NCI-H446 (cell line): ENCODE data around the gene SMIM38.
"Not testable (repeated sequence)": the region's sequence is repeated elsewhere in the genome, so short reads cannot be mapped to it uniquely, and the experiment has no call there.

Source experiments
- DNase-seq, 2 experiments: peaks; one replicate each; lab custom pipeline; 2025; lab: John Stamatoyannopoulos, UW

The SMIM38 gene

GRCh38 chr11:69140161-69140560, 15.6 kb upstream of the SMIM38 start:
- not testable (repeated sequence) for DNase-seq

- DNase-seq, result no peak
These were observed 15.1 kb upstream of the SMIM38 start for GRCh38 chr11:69140635-69141034.

- no peak for DNase-seq
These were observed 14.0 kb upstream of the SMIM38 start for GRCh38 chr11:69141742-69142141.

GRCh38 chr11:69142895-69143294, 12.8 kb upstream of the SMIM38 start:
- no peak for DNase-seq

GRCh38 chr11:69144316-69145049, 11.3 kb upstream of the SMIM38 start:
- no peak for DNase-seq

- DNase-seq, result no peak
These were observed 10.7 kb upstream of the SMIM38 start for GRCh38 chr11:69145050-69145380.

GRCh38 chr11:69148377-69148762, 7.4 kb upstream of the SMIM38 start:
- no peak for DNase-seq

GRCh38 chr11:69148806-69149205, 6.9 kb upstream of the SMIM38 start:
- DNase-seq, result no peak

- DNase-seq, result not testable (repeated sequence)
These were observed 6.2 kb upstream of the SMIM38 start for GRCh38 chr11:69149338-69150045.

- DNase-seq, result no peak
These were observed 5.6 kb upstream of the SMIM38 start for GRCh38 chr11:69150175-69150574.

GRCh38 chr11:69151836-69152235, 3.9 kb upstream of the SMIM38 start:
- DNase-seq, result no peak

- no peak for DNase-seq
These were observed 2.9 kb upstream of the SMIM38 start for GRCh38 chr11:69152733-69153421.

- DNase-seq, result no peak
These were observed 2.1 kb upstream of the SMIM38 start for GRCh38 chr11:69153661-69154060.

- DNase-seq, result no peak
These were observed 1.4 kb upstream of the SMIM38 start for GRCh38 chr11:69154211-69154913.

GRCh38 chr11:69154938-69155301, 815 bp upstream of the SMIM38 start:
- no peak for DNase-seq

GRCh38 chr11:69156235-69156639, 502 bp downstream of the SMIM38 start:
- DNase-seq, result no peak

- no peak for DNase-seq
These were observed 979 bp downstream of the SMIM38 start for GRCh38 chr11:69156673-69157155.

- no peak for DNase-seq
These were observed 1.6 kb downstream of the SMIM38 start for GRCh38 chr11:69157156-69157821.

GRCh38 chr11:69157822-69158231, 2.1 kb downstream of the SMIM38 start:
- no peak for DNase-seq

- DNase-seq, result no peak
These were observed 2.8 kb downstream of the SMIM38 start for GRCh38 chr11:69158301-69159149.
